Measurements from ENCODE around the gene OTOA. TPM values are rescaled to one million over a fixed set of nuclear protein-coding genes. Genes with fewer than 3 reads are reported as not detected.
A peak's percentile ranks its signal among the peaks of the same experiment; 100 is the strongest.
"Not testable (repeated sequence)": the region's sequence is repeated elsewhere in the genome, so short reads cannot be mapped to it uniquely, and the experiment has no call there.

Gene OTOA
- polyA plus RNA-seq, 1 donor: 0.17 TPM

DNA sequence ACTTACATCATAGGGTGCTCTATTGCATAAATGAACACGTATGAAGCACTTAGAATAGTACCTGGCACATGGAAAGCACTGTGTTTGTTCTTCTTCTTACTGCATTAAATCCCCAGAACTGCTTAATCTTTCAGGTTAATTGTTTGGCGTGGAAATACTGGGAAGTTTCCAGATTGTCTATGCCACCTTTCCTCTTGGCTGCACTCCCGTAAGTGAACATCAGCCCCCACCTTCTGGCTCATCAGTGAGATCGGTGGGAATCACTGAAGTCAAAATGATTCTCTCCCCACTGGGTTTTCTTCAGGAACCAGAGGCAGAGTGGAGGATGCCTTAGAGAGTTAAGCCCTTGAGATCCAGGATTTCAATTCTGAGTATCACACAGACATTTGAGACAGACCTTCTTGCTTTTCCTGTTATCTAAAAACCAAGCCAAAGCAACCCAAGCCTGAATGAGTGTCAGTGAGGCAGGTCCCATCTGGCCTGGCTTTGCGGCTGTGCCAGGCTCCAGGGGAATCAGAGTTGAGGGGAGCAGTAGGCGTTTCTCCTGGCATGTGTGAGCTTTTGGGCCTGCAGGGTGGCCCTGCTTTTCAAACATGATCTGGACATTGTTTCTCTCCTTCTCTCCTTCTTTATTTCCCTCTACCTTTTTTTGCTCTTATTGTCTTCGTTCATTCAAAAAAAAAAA is 59.1 kb downstream of the OTOA start:
- no peak for DNase-seq

GRCh38 chr16:21723532-21723931 is 59.8 kb downstream of the OTOA start:
- DNase-seq: no peak

GRCh38 chr16:21727344-21727743 is 63.6 kb downstream of the OTOA start:
- no peak for DNase-seq

DNA sequence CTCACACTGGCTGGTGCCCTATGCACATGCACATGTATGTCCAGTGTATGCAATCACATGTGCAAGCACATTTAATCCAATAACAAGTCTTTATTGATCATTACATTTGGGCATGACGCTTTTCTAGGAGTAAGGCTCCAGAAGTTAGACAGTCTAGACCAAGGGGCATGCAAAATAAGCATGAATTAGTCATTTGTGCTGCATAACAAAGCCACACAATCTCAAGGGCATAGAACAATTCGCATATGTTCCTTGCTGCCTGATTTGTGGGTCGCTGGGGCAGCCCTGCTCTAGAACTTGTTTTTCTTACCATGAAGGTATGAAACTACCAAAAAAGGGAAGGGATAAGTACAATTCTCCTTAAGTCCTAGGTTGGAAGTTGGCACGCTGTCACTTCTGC is 67.5 kb downstream of the OTOA start:
- DNase-seq: not testable (repeated sequence)

GRCh38 chr16:21740637-21741036 is 76.9 kb downstream of the OTOA start:
- DNase-seq: not testable (repeated sequence)

- DNase-seq: not testable (repeated sequence)
Observed at GRCh38 chr16:21756192-21757079, 92.7 kb downstream of the OTOA start.

GRCh38 chr16:21757080-21757671 is 93.4 kb downstream of the OTOA start:
- DNase-seq: not testable (repeated sequence)

DNA sequence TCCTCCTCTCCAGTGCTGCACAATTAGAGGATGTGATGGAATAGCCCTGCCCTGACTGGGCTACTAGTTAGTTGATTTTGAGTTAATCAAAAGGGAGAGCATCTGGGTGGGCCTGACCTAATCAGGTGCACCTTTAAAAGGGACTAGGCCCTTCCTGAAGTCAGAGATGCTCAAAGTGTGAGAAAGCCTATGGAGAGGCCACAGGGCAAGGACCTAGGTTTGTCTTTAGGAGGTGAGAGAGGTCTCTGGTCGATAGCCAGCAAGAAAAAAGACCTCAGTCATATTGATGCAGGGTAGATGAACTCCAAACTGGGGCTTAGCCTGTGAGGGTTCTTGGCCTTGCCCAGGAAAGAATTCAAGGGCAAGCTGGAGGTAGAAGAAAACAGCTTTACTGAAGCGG is 104.5 kb downstream of the OTOA start:
- not testable (repeated sequence) for DNase-seq

- DNase-seq: not testable (repeated sequence)
Observed at GRCh38 chr16:21768810-21769209, 105.0 kb downstream of the OTOA start.

DNA sequence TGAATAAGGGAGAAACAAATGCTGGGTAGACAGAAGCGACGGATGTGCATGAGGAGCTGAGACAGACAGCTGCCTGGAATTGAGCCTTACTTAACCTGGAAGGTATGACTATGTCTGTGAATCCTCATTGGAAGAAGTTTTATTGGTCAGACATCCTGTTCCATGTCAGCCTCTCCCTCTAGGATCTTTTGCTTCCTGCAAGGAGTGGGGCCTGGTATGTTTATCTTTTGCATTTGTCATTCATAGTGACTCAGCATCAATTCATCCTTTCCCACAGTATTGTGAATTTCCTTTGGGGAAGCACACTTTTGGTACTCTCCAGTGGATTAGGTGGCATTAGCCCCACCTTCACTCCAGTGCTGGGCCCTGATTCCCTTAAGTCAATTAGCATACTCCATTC is 105.5 kb downstream of the OTOA start:
- DNase-seq: not testable (repeated sequence)

- DNase-seq: not testable (repeated sequence)
Observed at GRCh38 chr16:21770584-21770983, 106.8 kb downstream of the OTOA start.

- DNase-seq: not testable (repeated sequence)
Observed at GRCh38 chr16:21772547-21773206, 108.9 kb downstream of the OTOA start.

DNA sequence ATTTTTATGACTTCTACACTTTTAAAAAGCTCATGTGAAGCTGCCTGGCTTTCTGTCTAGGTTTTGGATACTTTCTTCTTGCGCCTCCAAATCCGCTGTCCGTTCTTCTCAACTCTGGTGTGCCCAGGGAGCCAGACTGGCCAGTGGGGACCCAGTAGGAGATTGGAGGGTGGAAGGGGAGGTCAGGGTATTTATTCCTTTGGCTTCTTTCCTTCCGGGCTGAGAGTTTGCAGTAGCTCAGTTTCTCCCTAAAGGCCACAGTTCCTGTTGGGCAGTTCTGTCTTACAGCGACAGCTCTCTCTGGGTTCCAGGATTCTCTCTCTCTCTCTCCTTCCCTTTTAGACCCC is 109.4 kb downstream of the OTOA start:
- DNase-seq: not testable (repeated sequence)

- not testable (repeated sequence) for DNase-seq
Observed at GRCh38 chr16:21780525-21780924, 116.8 kb downstream of the OTOA start.

DNA sequence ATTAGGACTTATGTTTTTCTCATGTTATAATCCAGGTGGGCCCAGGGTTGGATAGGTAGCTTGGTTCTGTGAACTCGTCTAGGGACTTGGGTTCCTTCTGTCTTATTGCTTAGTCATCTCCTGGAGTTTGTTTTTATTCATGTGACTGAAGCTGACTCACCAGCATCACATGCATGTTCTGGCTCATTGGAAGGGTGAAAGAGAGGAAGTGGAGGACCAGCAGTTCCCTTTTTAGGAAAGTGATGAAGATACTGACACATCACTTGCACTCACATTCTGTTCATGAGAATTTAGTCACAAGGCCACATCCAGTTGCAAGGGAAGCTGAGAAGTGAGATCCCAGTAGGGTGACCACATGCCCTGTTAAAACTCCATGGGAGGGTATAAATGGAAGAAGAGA is 126.7 kb downstream of the OTOA start:
- DNase-seq: not testable (repeated sequence)

- DNase-seq: not testable (repeated sequence)
Observed at GRCh38 chr16:21793310-21793709, 129.5 kb downstream of the OTOA start.

DNA sequence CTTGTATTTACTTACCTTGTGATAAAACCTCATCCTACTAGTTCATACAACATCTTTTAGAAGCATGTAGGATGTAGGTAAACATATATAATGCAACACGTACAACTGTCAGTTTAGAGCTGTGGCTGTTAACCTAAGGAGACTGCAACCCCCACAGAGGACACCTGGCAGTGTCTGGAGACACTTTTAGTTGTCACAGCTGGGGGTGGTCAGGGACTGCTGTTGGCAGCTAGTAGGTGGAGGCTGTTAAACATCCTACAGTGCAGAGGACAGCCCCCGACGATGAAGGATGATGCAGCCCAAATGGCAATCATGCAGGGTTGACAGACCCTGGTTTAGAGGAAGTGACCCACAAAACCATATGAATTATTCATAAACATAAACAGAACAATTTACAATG is 134.8 kb downstream of the OTOA start:
- not testable (repeated sequence) for DNase-seq

GRCh38 chr16:21801538-21802374 is 138.0 kb downstream of the OTOA start:
- DNase-seq: peak; percentile 10

DNA sequence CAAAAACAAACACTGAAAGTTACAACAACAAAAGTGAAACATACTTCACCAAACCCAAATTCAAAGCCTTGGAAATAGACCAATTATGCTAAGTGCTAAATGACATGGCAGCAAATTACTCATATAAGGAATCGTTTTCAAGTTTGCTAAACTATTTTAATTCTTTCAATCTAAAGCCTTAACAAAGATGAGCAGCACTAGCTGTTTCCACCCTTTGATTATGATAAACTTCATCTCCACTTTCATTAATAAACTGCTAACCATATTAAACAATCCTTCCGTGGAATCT is 138.6 kb downstream of the OTOA start:
- not testable (repeated sequence) for DNase-seq

All from left kidney (tissue), 2 donors.